SKM-1 (cell line): ENCODE data around the gene ZBTB40.
A peak's percentile ranks its signal among the peaks of the same experiment; 100 is the strongest.

Source experiments
- DNase-seq: peaks from one replicate; lab custom pipeline; 2025; ENCODE audit not compliant: unreplicated experiment; lab: John Stamatoyannopoulos, UW

Gene ZBTB40

DNA sequence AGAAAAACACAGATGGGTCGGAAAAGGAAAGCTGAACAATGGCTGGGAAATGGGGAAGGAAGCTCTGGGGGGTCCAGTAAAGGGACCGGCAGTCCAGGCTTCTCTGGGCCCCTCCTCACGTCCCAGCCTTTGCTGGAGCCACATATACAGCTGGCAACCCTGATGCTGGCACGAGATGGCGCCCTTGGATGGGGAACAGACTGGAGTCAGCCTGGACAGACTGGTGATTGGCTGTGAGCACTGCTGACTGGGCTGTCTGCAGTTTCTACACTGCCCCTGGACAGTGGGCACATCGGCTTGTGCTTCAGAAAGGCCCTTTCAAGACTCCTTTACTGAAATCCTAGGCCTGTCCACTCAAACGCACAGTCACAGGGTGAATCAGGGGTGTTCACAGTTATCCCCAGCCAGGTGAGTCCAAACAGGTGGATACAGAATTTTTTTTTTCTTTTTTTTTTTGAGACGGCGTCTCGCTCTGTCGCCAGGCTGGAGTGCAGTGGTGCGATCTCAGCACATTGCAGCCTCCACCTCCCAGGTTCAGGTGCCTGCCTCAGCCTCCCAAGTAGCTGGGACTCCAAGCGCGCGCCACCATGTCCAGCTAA lies 31.1 kb upstream of the ZBTB40 start:
- DNase-seq, result no peak

DNA sequence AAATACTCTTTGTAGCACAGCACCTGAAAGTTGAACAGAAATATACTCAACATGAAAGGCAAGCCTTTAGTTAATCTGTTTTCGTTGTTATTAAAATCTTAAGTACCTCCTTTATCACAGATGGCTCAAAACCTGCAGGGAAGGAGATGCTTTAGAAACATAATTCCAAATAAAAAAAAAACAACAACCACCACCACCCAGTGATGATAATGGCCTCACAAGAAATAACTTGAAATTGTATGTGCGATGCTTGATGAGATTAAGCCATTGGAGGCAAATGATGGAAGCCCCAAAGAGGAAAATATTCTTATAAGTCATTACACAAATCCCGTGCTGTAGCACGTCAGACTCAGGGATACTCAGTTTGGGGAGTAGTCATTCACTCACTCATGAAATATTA lies 24.9 kb upstream of the ZBTB40 start:
- no peak for DNase-seq

DNA sequence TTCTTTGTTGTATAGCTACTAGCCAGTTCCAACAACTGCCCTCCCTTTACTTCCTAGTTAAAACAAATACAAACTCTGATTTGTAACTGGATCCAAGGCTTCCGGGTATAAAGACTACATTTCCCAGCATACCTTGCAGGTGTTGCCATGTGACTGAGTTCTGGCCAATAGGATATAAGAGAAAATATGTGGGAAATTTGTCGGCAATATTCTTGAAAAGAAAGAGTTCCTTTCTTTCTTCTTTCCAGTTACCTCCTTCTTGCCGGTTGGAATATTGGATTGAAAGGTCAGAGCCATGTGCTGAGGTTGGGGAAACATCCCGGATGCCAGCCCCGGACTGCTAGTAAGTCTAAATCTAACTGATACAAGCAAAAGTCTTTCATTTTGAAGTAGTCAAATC lies 23.0 kb upstream of the ZBTB40 start:
- peak; percentile 21 for DNase-seq

DNA sequence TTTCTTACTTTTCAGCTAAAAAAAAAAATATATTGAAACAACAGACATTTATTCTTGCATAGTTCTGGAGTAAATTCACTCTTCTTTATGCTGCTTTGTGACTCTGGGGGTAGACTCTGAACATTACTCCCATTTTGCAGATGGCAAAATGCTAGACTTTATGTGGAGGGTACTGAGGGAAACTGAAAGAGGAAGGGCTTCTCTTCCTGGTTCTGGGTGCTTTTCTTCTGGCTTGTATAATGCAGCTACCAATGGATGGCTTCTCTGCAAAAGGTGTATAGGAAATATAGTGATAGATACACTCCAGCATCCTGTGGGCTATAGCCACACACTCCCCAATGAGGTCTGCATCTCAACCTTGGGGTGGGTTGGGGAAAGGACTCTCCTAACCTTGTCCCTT lies 19.7 kb upstream of the ZBTB40 start:
- DNase-seq, result no peak

DNA sequence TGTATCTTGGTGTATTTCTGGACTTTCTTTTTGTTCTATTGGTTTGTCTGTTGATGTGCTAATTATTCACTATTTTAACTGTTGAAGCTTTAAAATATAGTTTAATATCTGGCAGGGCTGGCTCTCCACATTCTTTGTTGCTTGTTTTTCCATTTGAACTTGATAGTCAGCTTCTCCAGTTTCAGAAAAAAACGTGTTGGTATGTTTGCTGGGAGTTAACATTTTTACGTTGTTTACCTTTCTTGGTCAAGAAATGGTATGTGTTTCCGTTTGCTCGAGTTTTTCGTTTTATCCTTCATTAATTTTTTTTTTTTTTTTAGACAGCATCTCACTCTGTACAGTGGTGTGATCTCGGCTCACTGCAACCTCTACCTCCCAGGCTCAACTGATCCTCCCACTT lies 16.9 kb upstream of the ZBTB40 start:
- DNase-seq, result no peak

DNA sequence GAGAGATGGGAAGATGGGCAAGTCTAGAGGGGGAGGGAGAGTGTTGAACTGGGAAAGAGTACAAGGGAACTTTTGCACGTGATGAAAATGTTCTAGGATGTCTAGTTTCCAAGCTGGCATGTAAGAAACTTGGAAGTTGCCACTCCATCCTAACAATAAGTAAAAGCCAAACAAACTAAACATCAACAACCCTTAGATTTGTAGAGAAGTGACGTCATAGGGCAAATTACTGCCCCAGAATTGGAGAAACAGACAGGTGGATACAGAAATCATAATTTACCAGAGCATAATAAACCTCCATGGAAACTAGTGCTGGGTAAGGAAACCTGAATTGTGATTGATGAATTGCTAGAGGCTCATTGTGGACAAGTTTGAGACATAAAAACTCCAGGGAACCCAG lies 14.7 kb upstream of the ZBTB40 start:
- DNase-seq, result no peak

DNA sequence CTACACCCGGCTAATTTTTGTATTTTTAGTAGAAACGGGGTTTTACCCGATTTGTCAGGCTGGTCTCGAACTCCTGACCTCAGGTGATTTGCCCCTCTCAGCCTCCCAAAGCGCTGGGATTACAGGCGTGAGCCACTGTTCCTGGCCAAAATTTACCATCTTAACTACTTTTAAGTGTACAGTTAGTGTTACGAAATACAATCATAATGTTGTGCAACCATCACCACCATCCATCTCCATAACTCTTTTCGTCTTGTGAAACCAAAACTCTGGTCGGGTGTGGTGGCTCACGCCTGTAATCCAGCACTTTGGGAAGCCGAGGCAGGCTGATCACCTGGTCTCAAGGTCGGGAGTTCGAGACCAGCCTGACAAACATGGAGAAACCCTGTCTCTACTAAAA lies 14.1 kb upstream of the ZBTB40 start:
- no peak for DNase-seq

DNA sequence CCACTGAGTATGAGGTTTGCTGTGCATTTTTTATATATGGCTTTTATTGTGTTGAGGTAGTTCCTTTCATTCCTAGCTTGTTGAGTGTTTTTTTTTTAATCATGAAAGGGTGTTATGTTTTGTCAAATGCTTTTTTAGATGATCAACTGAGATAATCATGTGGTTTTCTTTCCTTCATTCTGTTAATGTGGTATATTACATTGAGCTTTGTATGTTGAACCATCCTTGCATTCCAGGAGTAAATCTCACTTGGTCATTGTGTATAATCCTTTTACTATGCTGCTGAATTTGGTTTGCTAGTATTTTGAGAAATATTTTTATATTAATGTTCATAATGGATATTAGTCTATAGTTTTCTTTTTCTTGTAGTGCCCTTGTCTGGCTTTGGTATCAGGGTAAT lies 11.1 kb upstream of the ZBTB40 start:
- no peak for DNase-seq

DNA sequence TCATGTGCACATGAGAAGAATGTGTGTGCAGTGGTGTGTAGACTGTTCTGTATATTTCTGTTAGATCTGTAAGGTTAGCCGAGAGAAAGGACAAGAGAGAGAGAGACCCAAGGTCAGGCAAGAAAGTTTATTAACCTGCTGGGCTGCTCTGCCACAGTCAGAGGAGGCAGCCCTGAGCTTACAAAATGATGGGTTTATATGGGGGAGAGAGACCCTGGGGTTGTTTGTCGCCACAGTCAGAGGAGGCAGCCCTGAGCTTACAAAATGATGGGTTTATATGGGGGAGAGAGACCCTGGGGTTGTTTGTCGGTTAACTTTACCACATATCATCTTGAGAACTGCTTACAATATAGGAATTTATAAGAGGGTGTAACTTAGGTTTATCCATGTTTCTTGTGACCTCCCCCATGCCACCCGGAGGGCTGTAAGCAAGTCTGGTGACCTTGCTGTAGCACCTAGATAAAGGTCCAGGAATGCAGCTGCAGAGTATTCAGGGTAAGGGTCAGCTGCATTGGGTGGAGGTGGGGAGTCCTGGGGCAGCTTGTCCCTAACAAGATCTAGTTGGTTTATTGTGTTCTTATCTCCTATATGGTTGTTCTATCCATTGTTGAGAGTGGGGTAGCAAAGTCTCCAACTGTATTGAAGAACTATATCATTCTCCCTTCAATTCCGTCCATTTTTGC lies 9.3 kb upstream of the ZBTB40 start:
- DNase-seq, result no peak

DNA sequence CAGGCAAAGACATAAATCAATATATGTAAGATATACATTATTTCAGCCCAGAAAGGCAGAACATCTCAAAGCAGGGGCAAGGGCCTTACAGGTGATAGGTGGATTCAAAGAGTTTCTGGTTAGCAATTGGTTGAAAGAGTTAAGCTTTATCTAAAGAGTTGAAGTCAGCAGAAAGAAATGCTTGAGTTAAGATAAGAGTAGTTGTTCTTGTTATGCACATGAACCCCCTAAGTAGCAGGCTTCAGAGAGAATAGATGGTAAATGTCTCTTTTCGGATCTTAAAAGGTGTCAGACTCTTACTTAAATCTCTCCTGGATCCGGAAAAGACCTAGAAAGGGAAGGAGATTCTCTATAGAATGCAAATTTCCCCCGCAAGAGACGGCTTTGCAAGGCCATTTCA lies 8.3 kb upstream of the ZBTB40 start:
- no peak for DNase-seq

DNA sequence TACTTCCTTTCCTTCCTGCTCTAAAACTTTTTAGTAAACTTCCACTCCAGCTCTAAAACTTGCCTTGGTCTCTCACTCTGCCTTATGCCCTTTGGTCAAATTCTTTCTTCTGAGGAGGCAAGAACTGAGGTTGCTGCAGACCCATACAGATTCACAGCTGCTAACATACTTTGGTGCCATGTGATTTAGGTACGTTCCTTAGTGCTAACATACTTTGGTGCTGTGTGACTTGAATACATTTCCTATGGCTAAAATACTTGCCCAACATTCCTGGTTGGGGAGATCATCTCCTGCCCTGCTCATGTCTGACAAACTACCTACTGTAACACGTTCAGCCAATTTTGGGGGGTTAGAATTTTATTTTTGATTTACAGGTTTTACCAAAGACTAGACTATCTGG lies 6.8 kb upstream of the ZBTB40 start:
- no peak for DNase-seq

DNA sequence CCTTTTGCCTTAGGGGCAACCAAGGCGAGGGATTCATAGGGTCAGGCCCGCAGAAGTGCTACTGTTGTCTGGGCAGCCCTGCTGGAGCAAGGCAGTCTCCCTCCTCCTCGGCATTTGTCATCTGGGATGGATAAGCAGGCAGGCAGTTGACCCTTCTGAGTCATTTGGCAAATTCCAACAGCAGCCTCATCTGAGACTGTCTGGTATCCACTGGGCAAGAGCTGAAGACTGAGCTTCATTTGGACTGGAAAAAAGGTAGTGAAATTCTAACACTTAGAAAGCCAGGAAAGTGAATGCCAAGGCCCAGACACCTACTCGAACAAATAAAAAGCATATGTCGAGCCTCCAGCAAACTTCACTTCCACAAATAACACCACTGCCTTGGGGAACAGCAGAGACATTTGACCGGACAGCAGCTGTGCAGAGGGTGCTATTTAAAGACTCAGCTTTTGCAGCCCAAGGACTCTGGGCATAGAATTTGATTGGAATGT lies 4.0 kb upstream of the ZBTB40 start:
- DNase-seq, result no peak

DNA sequence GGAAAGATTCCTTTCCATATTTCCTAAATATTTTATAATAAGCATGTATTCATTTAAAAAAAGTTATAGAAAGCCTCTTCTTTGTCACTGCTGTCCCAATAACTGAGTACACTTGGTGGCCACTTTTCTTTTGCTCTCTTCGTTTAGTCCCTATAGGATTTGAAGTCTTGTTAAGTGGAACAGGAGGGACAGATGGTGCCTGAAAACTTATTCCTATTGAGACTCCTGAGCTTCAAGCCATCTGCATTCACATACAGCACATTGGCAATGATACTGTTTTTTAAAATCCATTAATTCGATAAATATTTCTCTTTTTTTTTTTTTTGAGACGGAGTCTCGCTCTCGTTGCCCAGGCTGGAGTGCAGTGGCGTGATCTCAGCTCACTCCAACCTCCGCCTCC lies 2.0 kb upstream of the ZBTB40 start:
- no peak for DNase-seq

DNA sequence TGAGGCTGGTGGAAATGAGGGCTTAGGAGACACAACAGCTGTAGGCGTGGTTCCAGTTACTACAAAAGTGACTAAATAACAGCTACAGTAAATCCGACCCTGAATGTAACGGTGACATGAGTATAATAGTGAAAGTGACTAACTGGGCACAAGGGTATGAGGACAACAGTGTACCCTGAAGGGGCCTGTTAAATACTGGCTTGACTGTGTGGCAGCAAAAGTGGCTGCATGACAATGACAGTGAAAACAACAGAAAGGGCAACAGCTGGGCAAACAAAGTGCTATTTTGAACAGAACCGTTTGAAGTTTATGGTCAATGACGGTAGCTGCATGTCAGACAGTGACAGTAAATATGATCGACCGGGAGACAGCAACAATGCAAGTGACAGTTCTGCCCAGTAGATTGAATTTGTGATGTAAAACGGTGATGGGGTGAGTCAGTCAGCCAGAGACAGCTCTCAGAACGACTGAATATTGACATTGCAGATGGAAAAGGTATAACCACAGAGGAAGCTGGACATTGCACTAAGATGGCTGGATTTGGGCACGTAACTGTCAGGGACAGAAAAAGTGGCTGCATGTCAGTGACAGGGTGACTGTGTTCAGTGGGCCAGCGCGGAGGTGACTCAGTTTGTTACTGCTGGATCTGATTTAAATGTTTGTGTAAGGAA lies 1.2 kb upstream of the ZBTB40 start:
- no peak for DNase-seq

DNA sequence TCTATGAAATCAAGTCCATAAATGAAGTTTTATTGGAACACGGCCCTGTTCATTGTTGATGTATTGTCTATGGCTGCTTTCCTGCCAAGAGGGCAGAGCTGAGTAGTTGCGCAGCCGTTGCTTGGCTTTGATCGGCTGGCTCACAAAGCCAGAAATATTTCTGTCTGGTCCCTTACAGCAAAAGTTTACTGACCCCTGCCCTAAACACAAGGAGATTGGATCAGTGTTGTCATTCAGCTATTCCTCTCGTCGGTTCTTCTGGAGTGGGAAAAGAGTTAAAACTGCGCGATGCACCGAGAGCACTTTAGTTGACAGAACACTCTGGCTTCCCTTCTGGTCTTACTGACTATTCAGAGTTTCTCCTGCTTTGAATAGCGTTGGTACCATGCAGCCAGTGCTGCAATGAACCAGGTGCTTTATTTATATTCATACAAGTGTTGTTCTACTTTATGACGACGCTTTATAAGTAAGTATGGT lies 868 bp downstream of the ZBTB40 start:
- DNase-seq, result no peak

DNA sequence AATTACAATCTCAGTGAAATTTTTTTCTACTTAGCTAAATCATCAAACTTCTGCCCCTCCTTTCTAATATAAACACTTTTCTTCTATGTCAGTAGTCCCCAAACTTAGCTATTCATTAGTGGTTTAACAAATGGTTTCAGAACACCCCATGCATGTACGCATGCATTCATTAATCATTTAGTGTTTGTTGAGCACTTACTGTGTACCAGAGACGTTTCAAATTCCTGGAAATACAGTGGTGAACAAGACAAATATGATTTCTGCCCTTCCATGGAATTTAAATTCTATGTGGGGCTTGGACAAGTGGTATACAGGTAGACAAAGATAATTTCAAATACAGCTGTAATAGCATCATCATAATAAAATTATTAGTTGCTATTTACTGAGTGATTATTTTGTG lies 1.5 kb downstream of the ZBTB40 start:
- no peak for DNase-seq

DNA sequence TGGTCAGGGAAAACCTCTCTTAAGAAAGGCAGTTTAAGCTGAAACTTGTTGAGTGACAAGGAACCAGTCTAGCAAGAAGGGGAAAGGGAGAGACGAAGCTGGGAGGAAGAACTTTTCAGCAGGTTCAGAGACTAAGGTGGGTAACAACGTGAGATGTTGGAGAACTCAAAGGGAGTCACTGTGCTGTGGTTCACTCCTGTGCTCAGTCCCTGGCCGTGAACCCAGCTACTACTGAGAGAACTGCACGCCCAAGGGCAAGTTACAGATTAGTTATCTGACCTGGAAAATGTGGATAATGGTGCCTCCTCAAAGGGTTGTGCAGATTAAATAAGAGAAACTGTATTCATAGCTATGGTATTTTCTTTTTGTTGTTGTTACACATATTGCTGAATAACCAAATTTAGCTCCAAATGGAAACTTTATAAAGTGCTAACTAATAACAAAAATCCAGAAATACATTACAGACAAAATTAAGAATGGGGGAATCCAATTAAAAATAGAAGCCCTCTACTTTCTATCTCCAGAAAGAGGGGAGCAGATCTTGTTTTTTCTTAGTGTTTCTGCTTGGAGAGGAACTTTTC lies 2.9 kb downstream of the ZBTB40 start:
- DNase-seq, result no peak

DNA sequence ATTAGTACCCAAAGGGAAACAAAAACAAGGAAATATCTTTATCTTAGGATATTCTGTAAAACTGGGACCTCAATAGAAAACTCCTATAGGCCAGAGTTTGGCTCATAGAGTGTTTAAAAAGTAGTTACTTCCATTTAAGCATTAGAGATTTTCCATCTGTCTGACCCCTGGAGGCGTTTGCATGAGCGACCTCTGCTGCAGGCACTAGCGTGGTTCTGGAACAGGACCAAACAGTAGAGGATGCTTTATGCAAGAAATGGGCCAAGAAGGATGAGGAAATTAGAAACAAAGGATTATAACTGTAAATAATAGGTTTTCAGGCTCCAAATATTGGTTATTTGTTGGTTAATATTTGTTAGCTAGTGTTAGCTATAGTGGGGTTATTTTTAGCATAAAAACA lies 5.7 kb downstream of the ZBTB40 start:
- no peak for DNase-seq

DNA sequence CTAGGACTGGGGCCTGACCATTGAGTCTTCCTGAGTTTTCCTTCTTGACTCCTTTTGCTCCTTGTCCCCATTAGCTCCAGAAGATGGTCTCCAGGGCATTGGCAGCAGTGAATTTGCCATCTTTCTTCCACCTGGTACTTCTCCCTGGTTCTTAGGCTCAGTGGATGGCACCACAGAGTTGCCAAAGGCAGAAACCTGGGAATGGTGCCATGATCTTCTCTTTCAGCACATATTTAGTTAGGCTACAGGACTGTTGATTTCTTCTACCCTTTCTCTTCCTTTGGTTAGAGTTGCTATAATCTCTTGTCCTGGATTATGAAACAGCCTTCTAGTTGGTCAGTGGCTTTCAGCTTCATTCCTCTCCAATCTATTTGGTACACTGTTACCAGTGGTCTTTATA lies 6.2 kb downstream of the ZBTB40 start:
- no peak for DNase-seq

DNA sequence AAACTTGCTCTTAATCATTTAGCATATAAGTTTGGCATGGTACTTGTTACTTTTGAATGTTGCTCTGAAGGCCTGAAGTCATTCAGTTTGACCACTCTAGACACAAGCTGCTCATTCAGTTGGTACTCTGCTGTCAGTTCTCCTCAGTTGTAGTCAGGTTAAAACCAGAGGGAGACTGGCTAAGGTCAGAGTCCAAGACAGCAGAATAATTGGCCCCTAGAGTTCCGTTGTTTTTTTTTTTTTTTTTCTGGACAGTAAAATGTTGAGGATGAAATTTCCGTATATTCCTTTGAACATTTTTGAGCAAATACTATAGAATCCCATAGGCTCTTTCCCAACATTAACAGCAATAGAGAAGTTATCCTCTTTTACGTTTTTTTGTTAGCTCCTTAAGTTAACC lies 9.4 kb downstream of the ZBTB40 start:
- DNase-seq, result no peak

DNA sequence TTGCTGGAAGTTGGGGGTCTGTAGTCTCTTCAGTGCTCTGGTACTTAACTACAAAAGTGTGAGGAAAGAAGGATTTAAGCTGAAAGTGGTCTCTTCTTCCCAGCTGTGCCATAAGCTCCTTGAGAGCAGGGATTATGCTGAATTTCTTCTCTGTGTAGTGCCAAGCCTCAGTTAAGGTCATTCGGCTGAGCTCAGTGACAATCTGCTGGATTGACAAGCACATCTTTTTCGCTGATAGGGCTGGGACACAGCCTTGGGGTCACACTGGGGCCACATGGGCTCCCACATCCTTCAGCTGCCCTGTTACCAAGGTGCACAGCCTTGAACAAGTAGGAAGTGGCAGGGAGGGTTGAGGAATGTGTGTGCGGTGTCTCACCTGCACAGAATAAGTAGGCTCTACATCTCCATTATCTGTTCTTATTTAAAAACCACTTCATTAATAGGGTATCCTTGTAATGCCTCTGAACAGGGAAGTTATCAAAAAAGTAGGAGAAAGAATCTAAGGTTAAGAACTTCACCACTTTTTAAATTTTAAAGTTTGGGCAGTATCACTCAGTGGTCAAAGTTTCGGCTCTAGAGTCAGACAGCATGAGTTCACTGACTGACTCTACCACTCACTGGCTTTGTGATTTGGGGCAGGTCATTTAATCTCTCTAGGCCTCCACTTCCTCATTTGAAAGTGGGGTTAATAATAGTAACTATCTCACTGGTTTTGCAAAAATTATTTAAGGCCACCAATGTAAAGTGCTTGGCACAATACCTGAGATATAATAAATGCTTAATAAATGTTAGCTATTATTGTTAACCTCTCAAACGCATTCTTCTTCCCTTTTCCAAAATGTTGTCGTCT lies 10.3 kb downstream of the ZBTB40 start:
- DNase-seq, result no peak
